ENCODE measurements around the gene SLC13A1. TPM values are rescaled to one million over a fixed set of nuclear protein-coding genes. Genes with fewer than 3 reads are reported as not detected.

The SLC13A1 gene
- total RNA-seq, 1 donor from 2014 or later, result not detected

DNA sequence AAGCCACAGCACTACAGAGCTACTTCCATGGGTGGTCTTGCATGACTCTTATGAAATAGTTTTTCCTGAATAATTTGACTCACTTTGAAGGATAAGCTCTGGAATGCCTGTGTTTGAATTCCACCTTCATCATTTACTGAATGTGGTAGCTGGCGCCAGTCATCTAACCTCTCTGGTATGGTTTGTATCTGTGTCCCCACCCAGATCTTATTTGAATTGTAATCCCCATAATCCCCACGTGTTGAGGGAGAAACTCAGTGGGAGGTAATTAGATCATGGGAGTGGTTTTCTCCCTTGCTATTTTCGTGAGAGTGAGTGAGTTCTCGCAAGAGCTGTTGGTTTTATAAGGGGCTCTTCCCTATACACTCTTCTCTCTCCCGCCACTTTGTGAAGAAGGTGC, 11.2 kb upstream of the SLC13A1 start:
- H3K27me3 Mint-ChIP-seq (ENCODE audit: unreplicated experiment), result peaks cover 1% of the 10 kb centered on the region
- no peak overlapping the region for H3K27ac Mint-ChIP-seq (ENCODE audit: unreplicated experiment)
- H3K4me1 Mint-ChIP-seq (ENCODE audit: unreplicated experiment), result no peaks in the 10 kb centered on the region
- H3K4me3 Mint-ChIP-seq (ENCODE audit: unreplicated experiment), result no peak overlapping the region
- peaks cover 5% of the 10 kb centered on the region for H3K9me3 Mint-ChIP-seq (ENCODE audit: unreplicated experiment)
- DNase-seq (ENCODE audit: low spot score), result no peak
- TF ChIP-seq, protein P1, sequence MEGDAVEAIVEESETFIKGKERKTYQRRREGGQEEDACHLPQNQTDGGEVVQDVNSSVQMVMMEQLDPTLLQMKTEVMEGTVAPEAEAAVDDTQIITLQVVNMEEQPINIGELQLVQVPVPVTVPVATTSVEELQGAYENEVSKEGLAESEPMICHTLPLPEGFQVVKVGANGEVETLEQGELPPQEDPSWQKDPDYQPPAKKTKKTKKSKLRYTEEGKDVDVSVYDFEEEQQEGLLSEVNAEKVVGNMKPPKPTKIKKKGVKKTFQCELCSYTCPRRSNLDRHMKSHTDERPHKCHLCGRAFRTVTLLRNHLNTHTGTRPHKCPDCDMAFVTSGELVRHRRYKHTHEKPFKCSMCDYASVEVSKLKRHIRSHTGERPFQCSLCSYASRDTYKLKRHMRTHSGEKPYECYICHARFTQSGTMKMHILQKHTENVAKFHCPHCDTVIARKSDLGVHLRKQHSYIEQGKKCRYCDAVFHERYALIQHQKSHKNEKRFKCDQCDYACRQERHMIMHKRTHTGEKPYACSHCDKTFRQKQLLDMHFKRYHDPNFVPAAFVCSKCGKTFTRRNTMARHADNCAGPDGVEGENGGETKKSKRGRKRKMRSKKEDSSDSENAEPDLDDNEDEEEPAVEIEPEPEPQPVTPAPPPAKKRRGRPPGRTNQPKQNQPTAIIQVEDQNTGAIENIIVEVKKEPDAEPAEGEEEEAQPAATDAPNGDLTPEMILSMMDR (IDR thresholded peaks at IDR 0.05; ENCODE audit: unreplicated experiment), result no peak
- H3K36me3 Mint-ChIP-seq (ENCODE audit: low read depth, unreplicated experiment), result peaks cover 5% of the 10 kb centered on the region

DNA sequence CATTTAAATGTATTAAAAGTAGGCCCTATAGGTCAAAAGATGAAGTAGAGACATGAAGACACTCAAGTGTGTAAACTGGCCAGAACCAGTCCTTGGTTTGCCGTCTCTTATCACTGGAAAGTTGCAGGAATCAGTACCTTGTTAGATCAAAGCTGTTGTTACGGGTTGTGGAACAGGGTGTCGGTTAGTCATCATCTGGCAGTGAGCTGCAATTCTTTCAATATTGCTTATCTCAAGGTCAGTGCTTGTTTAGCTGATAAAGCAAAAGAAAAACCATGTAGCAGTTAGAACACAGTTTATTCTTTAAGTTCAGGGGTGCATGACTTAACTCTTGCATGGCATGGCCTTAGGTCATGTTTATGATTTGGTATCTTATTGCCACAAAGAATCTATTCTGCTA, 10.0 kb upstream of the SLC13A1 start:
- TF ChIP-seq, protein P1 (IDR thresholded peaks at IDR 0.05; ENCODE audit: unreplicated experiment), result no peak
- DNase-seq (ENCODE audit: low spot score), result no peak
- Mint-ChIP-seq H3K27me3 (ENCODE audit: unreplicated experiment) (no peaks in the 10 kb centered on the region), H3K4me3 (ENCODE audit: unreplicated experiment) (no peak overlapping the region), H3K4me1 (ENCODE audit: unreplicated experiment) (no peaks in the 10 kb centered on the region), H3K9me3 (ENCODE audit: unreplicated experiment) (peaks cover 5% of the 10 kb centered on the region), H3K27ac (ENCODE audit: unreplicated experiment) (no peak overlapping the region), H3K36me3 (ENCODE audit: low read depth, unreplicated experiment) (peaks cover 5% of the 10 kb centered on the region)

DNA sequence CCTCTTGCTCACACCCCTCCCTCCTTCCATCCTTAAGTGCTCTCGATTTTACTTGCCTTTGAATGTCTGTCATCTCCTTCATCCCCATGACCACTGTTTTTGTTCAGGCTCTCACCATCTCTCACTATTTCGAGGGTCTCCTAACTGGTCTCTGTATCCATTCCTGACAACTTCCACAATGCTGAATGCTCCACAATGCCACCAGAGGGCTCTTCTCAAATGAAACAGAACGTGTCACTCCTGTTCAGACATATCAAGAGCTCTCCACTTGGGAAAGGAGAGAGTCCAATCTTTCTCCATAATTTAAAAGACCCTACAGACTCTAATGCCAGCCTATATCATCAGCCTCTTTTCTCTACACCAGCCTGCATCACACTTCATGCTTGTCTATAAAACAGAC, 9.0 kb upstream of the SLC13A1 start:
- Mint-ChIP-seq H3K27me3 (ENCODE audit: unreplicated experiment) (no peaks in the 10 kb centered on the region), H3K27ac (ENCODE audit: unreplicated experiment) (no peak overlapping the region), H3K36me3 (ENCODE audit: low read depth, unreplicated experiment) (no peaks in the 10 kb centered on the region), H3K4me3 (ENCODE audit: unreplicated experiment) (no peak overlapping the region), H3K4me1 (ENCODE audit: unreplicated experiment) (no peaks in the 10 kb centered on the region), H3K9me3 (ENCODE audit: unreplicated experiment) (no peaks in the 10 kb centered on the region)
- TF ChIP-seq, protein P1 (IDR thresholded peaks at IDR 0.05; ENCODE audit: unreplicated experiment), result no peak
- no peak for DNase-seq (ENCODE audit: low spot score)

DNA sequence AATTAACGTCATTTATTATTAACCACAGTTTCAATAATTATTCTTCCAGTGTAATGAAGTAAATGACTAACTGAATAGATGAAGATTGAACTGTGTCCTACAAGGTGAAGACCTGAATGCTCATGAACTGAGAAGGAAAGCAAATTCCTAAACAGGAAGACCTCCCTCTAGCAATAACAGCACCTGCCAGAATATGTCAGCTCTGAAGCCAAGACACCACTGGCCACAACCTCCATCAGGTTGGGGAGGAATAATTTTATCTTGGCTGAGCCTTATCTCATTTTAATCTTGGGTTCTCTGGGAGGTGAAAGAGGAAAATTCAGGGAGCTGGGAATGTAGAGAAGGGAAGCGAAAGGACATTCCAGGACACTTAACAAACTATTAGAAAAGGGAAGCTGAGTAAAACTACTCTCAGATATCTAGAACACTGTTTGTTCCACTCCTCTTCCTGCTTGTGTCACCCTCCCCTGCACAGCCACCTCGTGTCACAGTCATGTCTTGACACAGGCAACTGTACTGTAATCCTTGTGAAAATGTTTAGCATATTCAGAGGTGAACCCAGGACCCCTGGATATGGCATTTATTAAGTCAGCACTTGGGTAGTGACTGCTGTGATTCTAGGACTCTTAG, 4.6 kb upstream of the SLC13A1 start:
- H3K36me3 Mint-ChIP-seq (ENCODE audit: low read depth, unreplicated experiment), result no peaks in the 10 kb centered on the region
- no peak overlapping the region for H3K4me3 Mint-ChIP-seq (ENCODE audit: unreplicated experiment)
- TF ChIP-seq, protein P1 (IDR thresholded peaks at IDR 0.05; ENCODE audit: unreplicated experiment), result no peak
- H3K27ac Mint-ChIP-seq (ENCODE audit: unreplicated experiment), result no peak overlapping the region
- no peak for DNase-seq (ENCODE audit: low spot score)
- H3K4me1 Mint-ChIP-seq (ENCODE audit: unreplicated experiment), result no peaks in the 10 kb centered on the region
- H3K27me3 Mint-ChIP-seq (ENCODE audit: unreplicated experiment), result peaks cover 1% of the 10 kb centered on the region
- no peaks in the 10 kb centered on the region for H3K9me3 Mint-ChIP-seq (ENCODE audit: unreplicated experiment)

DNA sequence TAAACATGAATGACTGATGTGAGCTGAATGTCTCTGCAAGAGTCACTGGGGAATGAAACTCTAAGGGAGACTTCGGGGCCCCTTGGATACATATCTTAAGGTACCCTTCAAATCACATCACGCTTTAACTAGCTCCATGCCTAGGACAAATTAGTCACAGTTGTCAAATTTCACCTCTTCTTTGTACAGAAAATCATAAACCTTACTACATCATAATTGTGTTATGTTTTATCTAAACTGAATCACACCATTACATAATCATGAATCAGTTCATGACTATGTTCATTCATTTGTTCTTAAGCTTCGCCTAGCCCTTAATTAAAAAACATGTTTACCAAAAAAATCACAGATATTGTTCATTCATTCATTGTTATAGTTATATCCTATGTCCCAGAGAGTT, 2.1 kb upstream of the SLC13A1 start:
- H3K4me3 Mint-ChIP-seq (ENCODE audit: unreplicated experiment), result no peak overlapping the region
- no peaks in the 10 kb centered on the region for H3K9me3 Mint-ChIP-seq (ENCODE audit: unreplicated experiment)
- no peak for DNase-seq (ENCODE audit: low spot score)
- no peaks in the 10 kb centered on the region for H3K36me3 Mint-ChIP-seq (ENCODE audit: low read depth, unreplicated experiment)
- H3K4me1 Mint-ChIP-seq (ENCODE audit: unreplicated experiment), result no peaks in the 10 kb centered on the region
- H3K27ac Mint-ChIP-seq (ENCODE audit: unreplicated experiment), result no peak overlapping the region
- H3K27me3 Mint-ChIP-seq (ENCODE audit: unreplicated experiment), result peaks cover 1% of the 10 kb centered on the region
- TF ChIP-seq, protein P1 (IDR thresholded peaks at IDR 0.05; ENCODE audit: unreplicated experiment), result no peak

Data from endothelial cell (in vitro differentiated cells).